H1 (cell line): ENCODE measurements around the gene PLA2G4E. TPM values are rescaled to one million over a fixed set of nuclear protein-coding genes. Genes with fewer than 3 reads are reported as not detected.

Experiments
- CTCF ChIA-PET: fragments of 300-600 bp; sonication (Branson Sonifier 250); formaldehyde crosslinking; loops from one replicate; lab custom pipeline; 2021; ENCODE audit not compliant: partially characterized antibody; lab: Charles Lee
- POLR2A ChIA-PET: fragments of 300-600 bp; sonication (Branson Sonifier 250); formaldehyde crosslinking; loops from one replicate; lab custom pipeline; 2021; ENCODE audit warnings: inconsistent platforms; ENCODE audit not compliant: partially characterized antibody; lab: Charles Lee
- DNase-seq, 2 experiments: peaks; one replicate each; pipeline versions ENCODE4 v3.0.0 to v3.0.0-alpha.2; 2010 to 2022; ENCODE audit warnings: low spot score in 2 of 2, low read depth in 1 of 2, mixed read lengths in 1 of 2
- FAIRE-seq: peaks from 2 replicates; lab custom pipeline; 2011; peaks lifted over from hg19 to GRCh38; lab: Jason Lieb, UNC
- H2AFZ ChIP-seq: 2 replicates; pipeline ENCODE4 v1.8.1; 2012; ENCODE audit warnings: low read length, inconsistent platforms
- H2AK5ac ChIP-seq: 2 replicates; pipeline ENCODE4 v1.6.1; 2013; ENCODE audit warnings: low read depth, low read length
- H2BK120ac ChIP-seq: replicated peaks from 2 replicates; pipeline ENCODE3; 2013; ENCODE audit warnings: low read depth, low read length, inconsistent platforms
- H2BK12ac ChIP-seq: 2 replicates; pipeline ENCODE4 v1.6.1; 2013; ENCODE audit warnings: low read depth, low read length
- H2BK15ac ChIP-seq: 2 replicates; pipeline ENCODE4 v1.6.1; 2013; ENCODE audit warnings: low read length
- H2BK20ac ChIP-seq: 2 replicates; pipeline ENCODE4 v1.6.1; 2013; ENCODE audit warnings: low read length
- H2BK5ac ChIP-seq: 2 replicates; pipeline ENCODE4 v1.6.1; 2013; ENCODE audit warnings: low read depth, low read length
- H3K14ac ChIP-seq: 2 replicates; pipeline ENCODE4 v1.6.1; 2013; ENCODE audit warnings: inconsistent platforms; ENCODE audit not compliant: insufficient read length
- H3K18ac ChIP-seq: 2 replicates; pipeline ENCODE4 v1.6.1; 2013; ENCODE audit warnings: low read length; ENCODE audit errors: extremely low read depth
- H3K23ac ChIP-seq: 2 replicates; pipeline ENCODE4 v1.6.1; 2013; ENCODE audit warnings: inconsistent platforms; ENCODE audit not compliant: insufficient read length
- H3K23me2 ChIP-seq: 2 replicates; pipeline ENCODE4 v1.6.1; 2013; ENCODE audit warnings: low read depth, low read length
- H3K27ac ChIP-seq: 2 replicates; pipeline ENCODE4 v1.6.1; 2011; ENCODE audit warnings: low read depth, low read length, inconsistent platforms
- H3K27me3 ChIP-seq, 4 experiments: replicated peaks in 1 of 4; 1 replicate in 1 of 4; 2 replicates in 3 of 4; pipeline versions ENCODE4 v1.6.1 to v1.8.1; 2011 to 2013; ENCODE audit warnings: low read length in 3 of 4, mild to moderate bottlenecking in 3 of 4, inconsistent platforms in 2 of 4, mixed read lengths in 2 of 4, moderate library complexity in 1 of 4; ENCODE audit not compliant: control insufficient read depth in 3 of 4, insufficient read depth in 3 of 4; ENCODE audit errors: extremely low read depth in 1 of 4
- H3K36me3 ChIP-seq, 4 experiments: 2 replicates each; pipeline versions ENCODE4 v1.6.1 to v1.8.1; 2011 to 2013; ENCODE audit warnings: mild to moderate bottlenecking in 4 of 4, low read length in 3 of 4, moderate library complexity in 2 of 4, control low read depth in 1 of 4, inconsistent platforms in 1 of 4; ENCODE audit not compliant: insufficient read depth in 4 of 4, control insufficient read depth in 2 of 4
- H3K4ac ChIP-seq: replicated peaks from 2 replicates; pipeline ENCODE3; 2013; ENCODE audit warnings: low read length, low read depth, mixed read lengths, inconsistent platforms; ENCODE audit not compliant: insufficient read length
- H3K4me1 ChIP-seq, 4 experiments: replicated peaks in 1 of 4; 1 replicate in 1 of 4; 2 replicates in 3 of 4; pipeline versions ENCODE4 v1.6.1 to v1.8.1; 2011 to 2013; ENCODE audit warnings: low read length in 3 of 4, inconsistent platforms in 2 of 4, mixed read lengths in 1 of 4; ENCODE audit not compliant: insufficient read depth in 4 of 4, control insufficient read depth in 3 of 4
- H3K4me2 ChIP-seq, 2 experiments: 2 replicates each; pipeline versions ENCODE4 v1.6.1 to v1.8.1; 2011 to 2013; ENCODE audit warnings: low read depth in 2 of 2, low read length in 2 of 2, control low read depth in 1 of 2, inconsistent platforms in 1 of 2, mild to moderate bottlenecking in 1 of 2; ENCODE audit not compliant: insufficient read depth in 1 of 2
- H3K4me3 ChIP-seq, 4 experiments: fragments of 200-600, 300-600 bp in 1 of 4; sonication (generic), shearing (Covaris generic), sonication (Bioruptor Twin) in 1 of 4; 2 replicates each; pipeline versions ENCODE4 v1.5.1 to v1.8.1; 2011 to 2016; ENCODE audit warnings: low read length in 4 of 4, low read depth in 3 of 4, control low read depth in 2 of 4, inconsistent platforms in 2 of 4, mild to moderate bottlenecking in 2 of 4, mixed read lengths in 1 of 4, moderate library complexity in 1 of 4; ENCODE audit not compliant: insufficient read depth in 2 of 4; ENCODE audit errors: extremely low read depth in 1 of 4
- H3K56ac ChIP-seq: replicated peaks from 2 replicates; pipeline ENCODE3; 2013; ENCODE audit warnings: low read depth, mild to moderate bottlenecking, mixed read lengths, low read length, inconsistent platforms; ENCODE audit not compliant: insufficient read length
- H3K79me1 ChIP-seq: 2 replicates; pipeline ENCODE4 v1.6.1; 2013; ENCODE audit warnings: low read depth, low read length, control low read depth
- H3K79me2 ChIP-seq, 2 experiments: 2 replicates each; pipeline versions ENCODE4 v1.6.1 to v1.8.1; 2012 to 2013; ENCODE audit warnings: low read length in 2 of 2, mild to moderate bottlenecking in 2 of 2, inconsistent platforms in 1 of 2; ENCODE audit not compliant: insufficient read depth in 2 of 2, control insufficient read depth in 1 of 2
- H3K9ac ChIP-seq, 4 experiments: replicated peaks in 1 of 4; 1 replicate in 1 of 4; 2 replicates in 3 of 4; pipeline versions ENCODE4 v1.6.1 to v1.8.1; 2011 to 2013; ENCODE audit warnings: low read depth in 3 of 4, low read length in 3 of 4, control low read depth in 2 of 4, mild to moderate bottlenecking in 2 of 4, moderate library complexity in 2 of 4, inconsistent platforms in 1 of 4; ENCODE audit errors: extremely low read depth in 1 of 4
- H3K9me3 ChIP-seq, 2 experiments: 2 replicates each; pipeline versions ENCODE4 v1.6.1 to v1.8.1; 2012 to 2013; ENCODE audit warnings: mild to moderate bottlenecking in 2 of 2, moderate library complexity in 2 of 2, control low read depth in 1 of 2, inconsistent platforms in 1 of 2, low read depth in 1 of 2, low read length in 1 of 2, mixed read lengths in 1 of 2; ENCODE audit not compliant: insufficient read depth in 2 of 2
- H4K20me1 ChIP-seq, 2 experiments: replicated peaks in 1 of 2; 2 replicates each; pipeline versions ENCODE3 to v1.8.1; 2011 to 2013; ENCODE audit warnings: inconsistent platforms in 2 of 2, low read length in 2 of 2, mild to moderate bottlenecking in 1 of 2; ENCODE audit not compliant: insufficient read depth in 2 of 2, control insufficient read depth in 1 of 2
- H4K5ac ChIP-seq: 2 replicates; pipeline ENCODE4 v1.6.1; 2013; ENCODE audit warnings: low read length, low read depth, mixed read lengths, inconsistent platforms; ENCODE audit not compliant: insufficient read length
- H4K8ac ChIP-seq: 2 replicates; pipeline ENCODE4 v1.8.0; 2013; ENCODE audit warnings: mild to moderate bottlenecking, moderate library complexity, low read length, inconsistent platforms; ENCODE audit not compliant: insufficient read depth; ENCODE audit errors: extremely low read depth
- H4K91ac ChIP-seq: replicated peaks from 2 replicates; pipeline ENCODE3; 2013; ENCODE audit warnings: low read length, mixed read lengths, inconsistent platforms; ENCODE audit not compliant: insufficient read length
- NRF1 ChIP-seq: IDR thresholded peaks from 2 replicates; pipeline ENCODE4 v1.6.1; 2011; ENCODE audit warnings: mild to moderate bottlenecking, low read depth, low read length, improper control_type of control experiment
- POLR2A ChIP-seq, 2 experiments: IDR thresholded peaks; 1 replicate in 1 of 2; 2 replicates in 1 of 2; pipeline ENCODE4 v1.6.1; 2011; ENCODE audit warnings: low read depth in 2 of 2, low read length in 2 of 2, mild to moderate bottlenecking in 2 of 2; ENCODE audit errors: control extremely low read depth in 1 of 2
- POLR2AphosphoS5 ChIP-seq: IDR thresholded peaks from 2 replicates; pipeline ENCODE4 v1.6.1; 2011; ENCODE audit warnings: low read depth, low read length
- RAD21 ChIP-seq, 2 experiments: IDR thresholded peaks in 1 of 2; conservative IDR thresholded peaks in 1 of 2; 2 replicates each; pipeline ENCODE4 v1.6.1; 2011; ENCODE audit warnings: low read depth in 2 of 2, low read length in 2 of 2, improper control_type of control experiment in 1 of 2, inconsistent platforms in 1 of 2, mild to moderate bottlenecking in 1 of 2, moderate library complexity in 1 of 2
- RBBP5 ChIP-seq: IDR thresholded peaks from 2 replicates; pipeline ENCODE4 v1.7.1; 2012; ENCODE audit warnings: low read depth, mild to moderate bottlenecking, inconsistent platforms, low read length, moderate library complexity, borderline replicate concordance
- SAP30 ChIP-seq: fragments of 300-600 bp; sonication (generic); IDR thresholded peaks from 2 replicates; pipeline ENCODE4 v1.7.1; 2012; ENCODE audit warnings: low read length, moderate library complexity, mild to moderate bottlenecking, inconsistent platforms; ENCODE audit not compliant: insufficient read depth, insufficient replicate concordance
- SIN3A ChIP-seq, 2 experiments: IDR thresholded peaks in 1 of 2; conservative IDR thresholded peaks in 1 of 2; 2 replicates each; pipeline ENCODE4 v1.6.1; 2011 to 2012; ENCODE audit warnings: low read length in 2 of 2, improper control_type of control experiment in 1 of 2, low read depth in 1 of 2, mild to moderate bottlenecking in 1 of 2
- SIRT6 ChIP-seq: IDR thresholded peaks from one replicate; pipeline ENCODE4 v1.7.1; 2012; ENCODE audit warnings: low read length, inconsistent platforms
- SIX5 ChIP-seq: IDR thresholded peaks from 2 replicates; pipeline ENCODE4 v1.6.1; 2011; ENCODE audit warnings: mild to moderate bottlenecking, low read depth, low read length
- SP1 ChIP-seq: IDR thresholded peaks from 2 replicates; pipeline ENCODE4 v1.6.1; 2011; ENCODE audit warnings: low read depth, low read length
- TAF1 ChIP-seq: IDR thresholded peaks from 2 replicates; pipeline ENCODE4 v1.6.1; 2011; ENCODE audit warnings: mild to moderate bottlenecking, low read depth, low read length
- WGBS, 2 experiments: shearing (Covaris generic) in 1 of 2; methylation state at CpG; one replicate each; pipeline versions ENCODE4 v1.1.6 to v1.1.7; 2013 to 2015; ENCODE audit warnings: low lambda C conversion rate in 2 of 2, mixed read lengths in 2 of 2, inconsistent platforms in 1 of 2, low coverage in 1 of 2, missing lambda C conversion rate in 1 of 2; ENCODE audit not compliant: insufficient replicate concordance in 2 of 2, insufficient coverage in 1 of 2, insufficient read length in 1 of 2; ENCODE audit errors: extremely low coverage in 1 of 2, missing lambda C conversion rate in 1 of 2; 5-methylcytosine and 5-hydroxymethylcytosine counted together
- polyA plus RNA-seq, 7 experiments: library from polyadenylated mRNA; depleted of rRNA in 3 of 7; stranded (reverse) in 5 of 7; unstranded in 2 of 7; fragments of >200 nt in 5 of 7; fragments of 200-250 nt in 2 of 7; gene quantifications; 1 replicate in 5 of 7; 2 replicates in 1 of 7; 4 replicates in 1 of 7; pipeline versions ENCODE4 v1.2.1 to v1.2.3, GENCODE V29; 2011 to 2013; ENCODE audit warnings: missing spikeins in 2 of 7, mixed read lengths in 2 of 7
- total RNA-seq: library from RNA; stranded (reverse); fragmentation: NEBNext Ultra II Directional; extraction: Animal tissue kit (Norgen Biotek cat#: 25700); gene quantifications from 2 replicates; pipeline ENCODE4 v1.2.1, GENCODE V29; 2021

The PLA2G4E gene
- total and polyA plus RNA-seq, 2 of the 8 experiments (the other 6 are each of a cell fraction or from before 2014, with no cell fraction given), result 0.03 TPM; not detected in 1

GRCh38 chr15:41934843-41935242 lies 86.0 kb downstream of the PLA2G4E start:
- no peak overlapping the region for H4K8ac ChIP-seq
- no peak overlapping the region for H2BK15ac ChIP-seq
- no peak overlapping the region for H2BK120ac ChIP-seq
- H3K14ac ChIP-seq, result no peak overlapping the region
- H4K5ac ChIP-seq, result no peak overlapping the region
- peaks cover 6% of the 10 kb centered on the region for H3K79me1 ChIP-seq
- no peaks in the 10 kb centered on the region for H3K23me2 ChIP-seq
- peak overlapping the region; percentile 50; the same call in 1 of the 2 replicates for H2BK12ac ChIP-seq
- H3K4me3 ChIP-seq, result no peak overlapping the region
- H3K9me3 ChIP-seq, result no peaks in the 10 kb centered on the region
- FAIRE-seq (no peak), DNase-seq (peak in 1 of 2 experiments; percentile 63)
- no peaks in the 10 kb centered on the region for H3K36me3 ChIP-seq
- H4K20me1 ChIP-seq, result peaks cover 0 to 6% of the 10 kb centered on the region in 2 experiments
- no peak overlapping the region for H3K9ac ChIP-seq
- H4K91ac ChIP-seq, result no peak overlapping the region
- H3K18ac ChIP-seq, result no peak overlapping the region
- POLR2A ChIA-PET, result interaction anchor here (0.6 to 1.1 kb wide), 2 partner anchors 12 kb away, joined by 3 read pairs; no protein-coding TSS in a partner anchor
- CTCF ChIA-PET, result interaction anchor here (0.7 to 1.5 kb wide), 4 partner anchors 17 to 1465 kb away, joined by 3 to 5 read pairs (median 3); no protein-coding TSS in a partner anchor
- no peak overlapping the region for H2BK20ac ChIP-seq
- no peak overlapping the region for H3K23ac ChIP-seq
- no peaks in the 10 kb centered on the region for H3K27me3 ChIP-seq
- no peak overlapping the region for H2AFZ ChIP-seq
- H3K79me2 ChIP-seq, result no peaks in the 10 kb centered on the region
- 65% methylated on average over 3 of the region's 4 CpGs; no CpG with 5 or more reads in 1 of the 2 experiments for WGBS, 2 experiments
- H3K4me1 ChIP-seq, result peaks cover 4 to 9% (median 6%) of the 10 kb centered on the region in 4 experiments
- no peak overlapping the region for H2AK5ac ChIP-seq
- H3K27ac ChIP-seq, result no peak overlapping the region
- H3K4me2 ChIP-seq, result 0 out of 4 replicates have a peak overlapping the region, but pooled peaks of 1 of the 2 experiments have one; percentile 11
- H3K56ac ChIP-seq, result no peak overlapping the region
- H2BK5ac ChIP-seq, result no peak overlapping the region
- H3K4ac ChIP-seq, result no peak overlapping the region
- TF ChIP-seq SIRT6, result no peak
- no peak for TF ChIP-seq SIN3A (conservative IDR thresholded peaks at IDR 0.05 in 1 of 2, IDR thresholded peaks at IDR 0.05 in 1 of 2; ENCODE audit: low read depth in 1 of 2, low read length in 2 of 2)
- no peak for TF ChIP-seq RAD21 (IDR thresholded peaks at IDR 0.05 in 1 of 2, conservative IDR thresholded peaks at IDR 0.05 in 1 of 2; ENCODE audit: low read depth in 2 of 2, low read length in 2 of 2)
- no peak for TF ChIP-seq RBBP5
- no peak for TF ChIP-seq SIX5
- no peak for TF ChIP-seq TAF1
- TF ChIP-seq SP1, result no peak
- no peak for TF ChIP-seq POLR2A (IDR thresholded peaks at IDR 0.05; ENCODE audit: control extremely low read depth in 1 of 2, low read depth in 2 of 2, low read length in 2 of 2)
- no peak for TF ChIP-seq NRF1
- no peak for TF ChIP-seq POLR2AphosphoS5
- no peak for TF ChIP-seq SAP30
